NCI-H1436 treated with DMSO at 0.1 percent for 48 hours (cell line): ENCODE data around the gene ARHGAP25.
"Not testable (repeated sequence)": the region's sequence is repeated elsewhere in the genome, so short reads cannot be mapped to it uniquely, and the experiment has no call there.

ENCODE experiments used
- DNase-seq: peaks from one replicate; lab custom pipeline; 2025; lab: John Stamatoyannopoulos, UW

Gene ARHGAP25

GRCh38 chr2:68796295-68796905 is 61.8 kb downstream of the ARHGAP25 start:
- no peak for DNase-seq

DNA sequence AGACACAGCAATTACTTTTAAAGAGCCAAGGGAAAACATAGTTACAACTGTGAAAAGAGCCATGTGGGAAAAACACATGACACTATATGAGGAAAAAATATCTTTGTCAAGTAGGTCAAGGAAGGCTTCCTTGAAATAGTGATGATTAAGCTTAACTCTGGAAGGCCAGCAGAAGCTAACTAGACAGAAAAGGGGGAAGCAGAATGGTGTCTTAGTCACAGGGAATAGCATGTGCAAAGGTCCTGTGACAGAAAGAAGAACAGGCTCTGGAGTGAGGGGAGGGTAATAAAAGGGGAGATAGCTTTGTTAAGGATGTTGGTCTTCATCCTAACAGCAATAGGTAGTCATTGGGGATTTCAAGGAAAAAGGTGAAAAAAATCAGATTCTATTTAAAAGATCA is 64.0 kb downstream of the ARHGAP25 start:
- DNase-seq: no peak

GRCh38 chr2:68799140-68800026 is 64.8 kb downstream of the ARHGAP25 start:
- peak; percentile 15 for DNase-seq

- DNase-seq: no peak
These were observed 65.4 kb downstream of the ARHGAP25 start for GRCh38 chr2:68800027-68800401.

- DNase-seq: no peak
These were observed 65.9 kb downstream of the ARHGAP25 start for GRCh38 chr2:68800517-68800916.

- not testable (repeated sequence) for DNase-seq
These were observed 67.5 kb downstream of the ARHGAP25 start for GRCh38 chr2:68802161-68802560.

DNA sequence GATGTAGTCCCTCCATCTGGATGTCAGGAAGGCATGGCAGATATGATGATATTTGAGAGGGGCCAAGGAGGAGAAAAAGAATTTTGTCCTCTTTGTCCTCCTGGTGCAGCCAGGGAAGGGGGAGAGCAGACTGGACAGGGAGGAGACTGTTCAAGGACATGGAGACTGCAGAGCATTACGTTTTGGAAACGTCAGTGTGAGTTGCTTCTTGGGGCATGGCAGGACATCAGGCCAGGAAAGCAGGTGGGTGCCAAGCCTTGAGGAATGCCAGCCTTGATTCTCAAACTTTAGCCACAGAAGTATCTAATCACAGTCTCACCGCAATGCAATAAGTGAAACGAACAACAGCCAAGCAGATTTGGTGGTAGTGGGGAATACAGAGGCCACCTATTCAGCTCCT is 70.4 kb downstream of the ARHGAP25 start:
- DNase-seq: no peak

DNA sequence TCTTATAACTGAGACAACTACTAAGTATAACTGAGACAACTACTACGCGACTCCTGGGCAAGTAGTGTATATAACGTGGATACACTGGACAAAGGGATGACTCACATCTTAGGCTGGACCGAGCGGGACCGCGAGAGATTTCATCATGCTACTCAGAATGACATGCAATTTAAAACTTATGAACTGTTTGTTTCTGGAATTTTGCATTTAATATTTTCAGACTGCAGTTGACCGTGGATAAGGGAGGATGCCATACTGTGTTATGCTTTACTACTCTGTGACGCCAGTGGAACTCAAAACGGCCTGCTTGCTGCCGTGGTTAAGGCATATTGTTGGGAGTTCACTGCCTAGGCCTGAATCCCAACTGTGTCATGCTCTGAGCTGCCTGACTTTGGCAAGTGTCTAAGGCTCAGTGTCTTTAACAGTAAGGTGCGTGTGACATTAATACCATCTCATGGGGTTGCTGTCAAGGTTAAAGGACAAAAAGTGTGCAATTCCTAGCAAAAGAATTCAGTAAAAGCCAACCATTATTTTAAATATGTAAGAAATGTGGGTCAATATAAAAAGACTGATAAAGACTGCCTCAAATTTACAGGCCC is 72.0 kb downstream of the ARHGAP25 start:
- DNase-seq: no peak

- DNase-seq: no peak
These were observed 73.2 kb downstream of the ARHGAP25 start for GRCh38 chr2:68807821-68808266.

GRCh38 chr2:68809324-68810240 is 75.0 kb downstream of the ARHGAP25 start:
- DNase-seq: no peak

GRCh38 chr2:68811364-68811763 is 76.8 kb downstream of the ARHGAP25 start:
- DNase-seq: no peak

- DNase-seq: peak; percentile 13
These were observed 77.6 kb downstream of the ARHGAP25 start for GRCh38 chr2:68812251-68812650.

GRCh38 chr2:68813596-68813995 is 79.0 kb downstream of the ARHGAP25 start:
- no peak for DNase-seq

GRCh38 chr2:68817306-68817705 is 82.7 kb downstream of the ARHGAP25 start:
- no peak for DNase-seq

DNA sequence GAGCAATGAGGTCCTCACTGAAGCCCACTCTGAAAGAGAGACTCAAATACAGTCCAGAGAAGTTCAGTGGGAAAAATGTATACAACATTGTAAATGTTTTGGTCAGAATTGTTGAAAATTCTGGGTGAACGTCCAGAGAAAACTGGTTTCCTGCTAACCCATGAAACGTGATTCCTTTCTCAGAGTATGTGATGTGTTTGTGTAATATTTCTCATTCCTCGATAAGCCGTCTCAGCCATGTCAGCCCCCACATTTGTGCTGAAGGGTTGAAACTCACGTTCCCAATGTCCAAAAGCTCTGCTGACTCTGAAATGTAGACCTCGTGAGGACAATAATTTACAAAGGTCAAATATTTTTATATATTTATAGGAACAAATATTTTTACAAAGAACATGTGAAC is 84.9 kb downstream of the ARHGAP25 start:
- DNase-seq: no peak

GRCh38 chr2:68822207-68822872 is 87.7 kb downstream of the ARHGAP25 start:
- DNase-seq: no peak

GRCh38 chr2:68824831-68825230 is 90.2 kb downstream of the ARHGAP25 start:
- DNase-seq: no peak

GRCh38 chr2:68825866-68826265 is 91.3 kb downstream of the ARHGAP25 start:
- DNase-seq: no peak

DNA sequence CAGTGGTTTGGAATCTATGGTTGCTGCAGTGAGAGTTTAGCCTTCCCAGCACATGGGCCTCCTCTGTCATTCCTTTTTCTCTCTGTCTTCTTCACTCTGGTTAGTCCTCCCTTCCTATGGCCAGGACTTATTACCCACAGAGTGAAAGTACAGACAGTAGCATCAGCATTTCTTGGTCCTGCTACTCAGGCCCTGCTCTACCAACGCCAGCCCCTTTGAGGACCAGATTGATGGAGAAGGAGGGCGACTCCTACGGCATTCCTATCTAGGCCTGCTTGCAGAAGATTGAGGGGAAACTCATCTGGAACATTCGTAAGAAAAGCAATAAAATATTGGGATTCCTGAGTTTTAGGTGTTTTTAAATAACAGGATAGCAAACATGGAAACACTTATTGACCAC is 93.1 kb downstream of the ARHGAP25 start:
- no peak for DNase-seq

DNA sequence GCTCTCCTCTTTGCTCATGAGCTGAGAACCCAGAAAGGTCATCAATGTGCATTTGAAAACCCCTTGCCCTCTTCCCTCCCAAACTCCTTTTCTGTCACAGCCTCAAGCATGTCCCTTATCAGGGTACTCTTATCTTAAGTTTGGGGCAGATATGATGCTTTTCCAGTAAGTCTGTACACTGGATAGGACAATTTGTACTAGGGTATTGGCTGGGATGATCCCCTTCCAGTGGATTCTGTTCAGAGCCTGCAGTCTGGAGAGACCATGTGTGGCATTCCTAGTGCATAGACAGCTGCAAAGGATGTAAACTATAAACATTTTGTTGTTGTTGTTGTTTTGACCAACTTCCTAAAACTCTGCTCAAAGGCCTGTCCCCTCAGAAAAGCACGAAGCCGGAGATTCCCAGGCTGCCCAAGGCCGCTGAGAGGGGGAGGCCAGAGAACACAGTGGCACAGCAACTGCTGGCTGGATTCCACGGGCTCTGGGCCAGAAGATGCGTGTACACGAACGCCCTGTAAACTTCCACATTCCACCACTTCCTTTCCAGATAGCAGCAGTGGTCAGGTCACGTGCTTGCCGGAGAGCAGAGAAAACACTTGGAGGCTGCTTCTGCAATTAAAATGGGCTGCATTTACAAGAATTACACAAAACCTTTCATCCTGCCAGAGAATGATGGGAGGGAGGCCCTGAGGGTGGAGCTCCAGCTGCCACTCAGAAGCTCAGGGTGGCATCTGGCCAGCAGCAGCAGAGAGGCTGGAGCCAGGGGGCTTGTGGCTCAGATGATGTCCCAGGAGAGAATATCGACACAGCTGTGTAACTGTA is 94.5 kb downstream of the ARHGAP25 start:
- no peak for DNase-seq

- DNase-seq: no peak
These were observed 95.1 kb downstream of the ARHGAP25 start for GRCh38 chr2:68829749-68830148.
